GM19193 (cell line): ENCODE data around the gene SORL1.

Source experiments
- POLR2A ChIP-seq: IDR thresholded peaks from 4 replicates; pipeline ENCODE4 v1.6.1; 2011; ENCODE audit not compliant: insufficient read depth, insufficient read length; ENCODE audit errors: extremely low read depth

Gene SORL1

GRCh38 chr11:121550247-121551030 lies 98.3 kb downstream of the SORL1 start:
- TF ChIP-seq POLR2A, result no peak

DNA sequence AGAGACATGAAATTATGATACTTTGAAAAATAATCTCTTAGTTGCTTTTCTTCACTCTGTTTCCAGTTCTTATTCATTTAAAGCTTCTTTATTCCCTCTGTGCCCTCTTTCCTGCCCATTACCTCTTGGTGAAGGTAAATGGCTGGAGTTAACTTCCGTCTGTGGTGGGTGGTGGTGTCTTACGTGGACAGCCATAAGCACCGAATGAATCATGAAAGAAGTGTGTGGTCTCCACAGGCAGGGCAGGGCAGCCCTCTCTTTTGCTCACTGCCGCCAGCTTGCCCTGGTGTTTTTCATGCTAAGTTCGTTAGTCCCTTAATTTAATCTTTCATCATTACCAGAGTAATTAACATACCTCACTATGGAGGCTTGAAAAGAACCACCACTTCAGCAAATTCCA lies 99.3 kb downstream of the SORL1 start:
- TF ChIP-seq POLR2A, result no peak

DNA sequence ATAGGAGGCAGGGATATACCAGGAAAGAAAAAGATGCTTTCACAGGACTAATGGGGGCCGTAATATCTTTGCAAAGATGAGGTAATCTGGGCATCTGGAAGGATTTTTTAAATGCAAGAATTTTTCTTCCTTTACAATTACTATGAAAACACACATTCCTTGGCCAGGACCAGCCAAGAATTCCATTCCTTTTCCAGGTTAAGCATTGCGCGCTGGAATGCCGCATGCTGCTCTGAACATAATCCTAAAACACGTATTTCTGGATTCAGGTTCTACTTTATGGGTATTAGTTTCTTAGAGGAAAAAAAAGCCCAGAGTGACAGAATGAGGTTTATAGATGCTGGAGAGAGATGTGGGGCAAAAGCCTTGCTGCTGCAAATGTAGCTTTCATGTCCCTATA lies 100.0 kb downstream of the SORL1 start:
- no peak for TF ChIP-seq POLR2A

- TF ChIP-seq POLR2A, result no peak
Measured at GRCh38 chr11:121552644-121553043, 100.5 kb downstream of the SORL1 start.

- TF ChIP-seq POLR2A, result no peak
Measured at GRCh38 chr11:121553389-121553788, 101.3 kb downstream of the SORL1 start.

DNA sequence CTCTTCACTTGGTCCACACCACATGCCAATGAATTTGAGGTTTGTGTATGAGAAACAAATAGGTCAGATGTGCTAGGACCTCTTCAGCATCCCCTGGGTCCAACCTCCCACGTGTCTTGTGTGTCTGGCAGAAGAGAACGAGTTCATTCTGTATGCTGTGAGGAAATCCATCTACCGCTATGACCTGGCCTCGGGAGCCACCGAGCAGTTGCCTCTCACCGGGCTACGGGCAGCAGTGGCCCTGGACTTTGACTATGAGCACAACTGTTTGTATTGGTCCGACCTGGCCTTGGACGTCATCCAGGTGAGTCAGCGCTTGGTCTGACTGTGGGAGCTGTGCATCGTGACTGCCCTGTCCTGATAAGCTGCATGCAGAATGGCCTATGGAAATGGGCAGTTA lies 101.7 kb downstream of the SORL1 start:
- no peak for TF ChIP-seq POLR2A

GRCh38 chr11:121554552-121554951 lies 102.4 kb downstream of the SORL1 start:
- no peak for TF ChIP-seq POLR2A

- no peak for TF ChIP-seq POLR2A
Measured at GRCh38 chr11:121555121-121555520, 103.0 kb downstream of the SORL1 start.

DNA sequence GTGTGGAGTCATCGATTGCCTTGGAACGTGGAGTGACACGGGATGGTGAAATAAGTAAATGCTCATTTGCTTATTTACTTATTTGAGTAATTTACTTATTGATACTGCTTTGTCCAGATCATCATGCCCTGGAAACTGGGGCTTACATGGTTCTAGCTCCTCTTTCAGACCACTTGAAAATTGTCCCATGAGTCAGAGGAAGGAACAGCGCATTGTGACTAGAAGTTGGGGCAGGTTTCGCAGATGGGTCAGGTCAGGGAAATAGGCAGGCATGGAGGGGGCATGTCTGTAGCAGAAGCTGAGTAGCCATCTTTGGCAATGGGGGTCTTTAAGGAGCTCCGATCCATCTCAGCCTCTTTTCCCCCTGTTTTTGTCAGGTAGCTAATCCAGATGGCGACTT lies 104.8 kb downstream of the SORL1 start:
- no peak for TF ChIP-seq POLR2A

DNA sequence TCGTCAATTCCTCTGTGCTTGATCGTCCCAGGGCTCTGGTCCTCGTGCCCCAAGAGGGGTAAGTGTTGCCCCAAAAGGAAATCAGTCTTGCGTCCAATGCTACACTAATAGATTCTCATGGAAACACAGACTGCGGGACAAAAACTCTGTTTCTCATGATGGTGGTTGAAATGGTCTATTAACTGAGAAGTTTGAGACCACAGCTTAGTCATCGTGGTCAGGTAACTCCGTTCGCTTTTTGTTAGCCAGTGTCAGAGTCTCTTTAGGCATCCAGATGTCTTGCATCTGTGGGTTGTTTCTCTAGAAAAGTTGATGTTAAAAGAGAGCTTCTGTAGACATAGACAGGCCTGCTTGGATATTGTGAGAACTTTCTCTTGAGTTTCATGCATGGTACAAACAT lies 105.2 kb downstream of the SORL1 start:
- TF ChIP-seq POLR2A, result no peak

DNA sequence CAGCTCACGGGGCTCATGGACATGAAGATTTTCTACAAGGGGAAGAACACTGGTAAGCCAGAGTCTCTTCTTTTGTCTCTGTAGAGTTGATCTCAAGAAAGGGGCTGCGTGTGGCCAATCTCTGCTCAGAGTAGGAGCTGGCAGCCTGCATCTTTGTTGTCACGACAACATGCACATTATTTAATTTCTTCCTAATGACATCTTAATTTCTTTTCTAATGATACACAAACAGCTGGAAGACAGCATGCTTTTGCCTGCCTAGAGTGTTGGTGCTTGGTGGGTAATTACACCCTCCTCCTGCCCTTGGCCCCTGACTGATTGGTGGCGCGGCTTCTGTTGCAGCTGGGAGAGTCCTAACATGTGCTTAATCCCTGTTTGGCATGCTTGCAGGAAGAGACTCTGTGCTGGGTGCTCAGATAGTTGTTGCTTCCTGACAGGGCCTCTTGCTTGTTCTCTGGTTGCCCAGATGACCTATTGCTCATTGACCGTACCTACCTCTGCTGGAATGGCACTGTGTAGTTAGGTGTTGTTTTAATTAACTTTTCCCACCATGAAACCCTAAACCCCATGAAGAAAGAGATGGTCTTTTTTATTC lies 107.6 kb downstream of the SORL1 start:
- TF ChIP-seq POLR2A, result no peak

- TF ChIP-seq POLR2A, result no peak
Measured at GRCh38 chr11:121560236-121560635, 108.1 kb downstream of the SORL1 start.

DNA sequence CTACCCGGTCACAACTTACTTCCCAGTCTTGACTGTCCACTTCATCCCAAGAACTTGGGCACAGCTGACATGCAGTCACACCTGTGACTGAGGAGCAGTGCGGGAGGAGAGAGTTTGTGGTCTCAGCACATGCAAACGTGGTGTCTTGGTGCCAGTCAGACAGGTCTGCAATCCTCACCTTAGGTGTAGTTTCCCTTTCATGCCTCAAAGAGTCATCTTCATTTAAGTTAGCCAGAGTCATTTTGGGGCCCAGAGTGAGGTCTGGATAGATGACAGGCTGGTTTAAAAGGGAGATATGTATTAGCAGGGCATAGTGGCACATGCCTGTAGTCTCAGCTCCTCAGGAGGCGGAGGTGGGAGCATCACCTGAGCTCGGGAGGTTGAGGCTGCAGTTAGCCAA lies 109.1 kb downstream of the SORL1 start:
- TF ChIP-seq POLR2A, result no peak

DNA sequence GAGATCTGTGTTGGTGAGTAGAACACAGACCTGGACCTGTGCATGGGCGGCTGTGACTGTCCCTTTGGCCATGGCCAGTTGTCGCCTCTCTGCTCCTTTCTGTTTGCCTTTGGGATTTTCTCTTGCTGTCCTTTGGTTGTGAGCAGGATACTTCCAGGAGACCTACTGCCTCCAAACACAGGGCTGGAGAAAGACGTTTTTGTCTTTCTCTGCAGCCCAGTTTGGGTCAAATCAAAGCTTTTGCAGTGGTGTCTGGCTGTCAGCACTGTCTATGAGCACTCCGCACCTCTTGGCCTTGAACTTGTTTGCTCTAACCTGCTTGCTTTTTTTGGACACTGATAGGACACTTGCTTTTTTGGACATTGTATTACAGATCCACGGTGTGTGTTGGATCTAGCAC lies 109.6 kb downstream of the SORL1 start:
- TF ChIP-seq POLR2A, result no peak

DNA sequence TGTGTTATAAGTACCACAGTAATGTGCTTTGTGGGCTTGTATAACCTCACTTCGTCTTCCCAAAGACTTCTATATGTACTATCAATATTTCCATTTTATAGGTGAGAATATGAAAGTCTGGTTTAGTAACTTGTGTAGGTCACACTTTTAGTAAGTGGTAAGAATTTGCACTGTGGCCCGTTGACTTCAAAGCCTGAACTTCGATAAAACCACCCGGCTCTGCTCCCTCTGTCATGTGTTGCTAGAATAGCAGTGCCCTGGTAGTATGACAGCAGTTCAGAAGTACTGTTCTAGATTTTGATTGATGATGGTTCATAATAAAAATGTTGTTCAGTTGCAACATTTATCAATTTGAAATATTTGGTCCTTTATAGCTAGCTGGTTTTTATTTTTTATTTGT lies 110.9 kb downstream of the SORL1 start:
- TF ChIP-seq POLR2A, result no peak
